GM21423 (cell line): ENCODE data around the gene CD63.

Source experiments
- ATAC-seq: cut with Tn5 transposase; IDR thresholded peaks from one replicate; pipeline ENCODE4 v1.9.1; 2021; ENCODE audit warnings: mild to moderate bottlenecking, moderate library complexity; ENCODE audit not compliant: unreplicated experiment

The CD63 gene

GRCh38 chr12:55707219-55707671, 21.6 kb downstream of the CD63 start:
- no peak for ATAC-seq

GRCh38 chr12:55706568-55707218, 22.1 kb downstream of the CD63 start:
- ATAC-seq = no peak

- no peak for ATAC-seq
Observed at GRCh38 chr12:55705782-55706402, 22.9 kb downstream of the CD63 start.

GRCh38 chr12:55704824-55705718, 23.7 kb downstream of the CD63 start:
- ATAC-seq = no peak

- no peak for ATAC-seq
Observed at GRCh38 chr12:55703901-55704761, 24.7 kb downstream of the CD63 start.

GRCh38 chr12:55703288-55703687, 25.5 kb downstream of the CD63 start:
- ATAC-seq = no peak

- no peak for ATAC-seq
Observed at GRCh38 chr12:55702861-55703260, 25.9 kb downstream of the CD63 start.

- ATAC-seq = no peak
Observed at GRCh38 chr12:55700255-55701018, 28.4 kb downstream of the CD63 start.

GRCh38 chr12:55699471-55700055, 29.2 kb downstream of the CD63 start:
- ATAC-seq = no peak

GRCh38 chr12:55698965-55699364, 29.8 kb downstream of the CD63 start:
- no peak for ATAC-seq

GRCh38 chr12:55698241-55698955, 30.4 kb downstream of the CD63 start:
- no peak for ATAC-seq

- ATAC-seq = no peak
Observed at GRCh38 chr12:55697686-55698085, 31.1 kb downstream of the CD63 start.

- no peak for ATAC-seq
Observed at GRCh38 chr12:55696796-55697462, 31.9 kb downstream of the CD63 start.

- ATAC-seq = no peak
Observed at GRCh38 chr12:55696141-55696540, 32.7 kb downstream of the CD63 start.

GRCh38 chr12:55695349-55695748, 33.5 kb downstream of the CD63 start:
- no peak for ATAC-seq

- ATAC-seq = no peak
Observed at GRCh38 chr12:55694651-55695050, 34.2 kb downstream of the CD63 start.

- no peak for ATAC-seq
Observed at GRCh38 chr12:55694188-55694515, 34.7 kb downstream of the CD63 start.

- ATAC-seq = no peak
Observed at GRCh38 chr12:55693323-55694187, 35.3 kb downstream of the CD63 start.
